ENCODE data around the gene STX2. TPM values are rescaled to one million over a fixed set of nuclear protein-coding genes. Genes with fewer than 3 reads are reported as not detected.

STX2 gene
- total and polyA plus RNA-seq, 2 experiments from 2014 or later, result 16.4 to 35.4 TPM

GRCh38 chr12:130813949-130814348, 25.1 kb downstream of the STX2 start (continued):
- TF ChIP-seq JUNB (IDR thresholded peaks at IDR 0.05; ENCODE audit: unreplicated experiment) (no peak), CREB1 (CRISPR knock-in tag; IDR thresholded peaks at IDR 0.05; ENCODE audit: low read depth) (no peak)
- TF ChIP-seq, protein P1, sequence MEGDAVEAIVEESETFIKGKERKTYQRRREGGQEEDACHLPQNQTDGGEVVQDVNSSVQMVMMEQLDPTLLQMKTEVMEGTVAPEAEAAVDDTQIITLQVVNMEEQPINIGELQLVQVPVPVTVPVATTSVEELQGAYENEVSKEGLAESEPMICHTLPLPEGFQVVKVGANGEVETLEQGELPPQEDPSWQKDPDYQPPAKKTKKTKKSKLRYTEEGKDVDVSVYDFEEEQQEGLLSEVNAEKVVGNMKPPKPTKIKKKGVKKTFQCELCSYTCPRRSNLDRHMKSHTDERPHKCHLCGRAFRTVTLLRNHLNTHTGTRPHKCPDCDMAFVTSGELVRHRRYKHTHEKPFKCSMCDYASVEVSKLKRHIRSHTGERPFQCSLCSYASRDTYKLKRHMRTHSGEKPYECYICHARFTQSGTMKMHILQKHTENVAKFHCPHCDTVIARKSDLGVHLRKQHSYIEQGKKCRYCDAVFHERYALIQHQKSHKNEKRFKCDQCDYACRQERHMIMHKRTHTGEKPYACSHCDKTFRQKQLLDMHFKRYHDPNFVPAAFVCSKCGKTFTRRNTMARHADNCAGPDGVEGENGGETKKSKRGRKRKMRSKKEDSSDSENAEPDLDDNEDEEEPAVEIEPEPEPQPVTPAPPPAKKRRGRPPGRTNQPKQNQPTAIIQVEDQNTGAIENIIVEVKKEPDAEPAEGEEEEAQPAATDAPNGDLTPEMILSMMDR (conservative IDR thresholded peaks at IDR 0.05; ENCODE audit: low read depth in 2 of 2), result no peak

GRCh38 chr12:130813436-130813835, 25.6 kb downstream of the STX2 start:
- ATAC-seq, result peak; percentile 76
- H3K4me1 Mint-ChIP-seq, result peaks cover 55% of the 10 kb centered on the region
- peak; percentile 59 for DNase-seq (ENCODE audit: low spot score)

More at GRCh38 chr12:130813436-130813835, 25.6 kb downstream of the STX2 start:
- H3K27me3 Mint-ChIP-seq (ENCODE audit: insufficient read depth, low read depth, poor library complexity), result peaks cover 9% of the 10 kb centered on the region
- Histone ChIP-seq H3K79me2 (replicated peaks; ENCODE audit: insufficient read depth) (0 out of 2 replicates have a peak, but pooled peaks cover 4% of the 10 kb centered on the region), H3F3A (replicated peaks; ENCODE audit: low read depth) (peaks cover 3% of the 10 kb centered on the region; the same call in 1 of the 2 replicates), H3K27me3 (ENCODE audit: insufficient read depth) (no peaks in the 10 kb centered on the region), H4K20me1 (replicated peaks; ENCODE audit: insufficient read depth) (no peaks in the 10 kb centered on the region), H3K4me2 (peak overlapping the region; percentile 11; the same call in 1 of the 2 replicates), H3K4me3 (no peak overlapping the region), H3K9me2 (ENCODE audit: insufficient read depth) (no peaks in the 10 kb centered on the region), H3K4me1 (ENCODE audit: insufficient read depth) (peaks cover 46% of the 10 kb centered on the region), H3K27ac (ENCODE audit: low read depth) (peak overlapping the region; percentile 72), H3K36me3 (ENCODE audit: insufficient read depth) (no peaks in the 10 kb centered on the region; the same call in 1 of the 2 replicates), H2AFZ (no peak overlapping the region)
- H3K4me3 Mint-ChIP-seq, result no peak overlapping the region
- peak overlapping the region; percentile 84 for H3K27ac Mint-ChIP-seq
- peaks cover 16% of the 10 kb centered on the region; the same call in 2 of the 3 replicates for H3K36me3 Mint-ChIP-seq (ENCODE audit: low read depth)
- TF ChIP-seq JUNB (IDR thresholded peaks at IDR 0.05; ENCODE audit: unreplicated experiment) (no peak), ZNF114 (CRISPR knock-in tag; IDR thresholded peaks at IDR 0.05) (no peak), EZH2 (IDR thresholded peaks at IDR 0.05; ENCODE audit: low read depth, unreplicated experiment) (no peak), POLR2AphosphoS5 (IDR thresholded peaks at IDR 0.05; ENCODE audit: low read depth) (no peak), REST (IDR thresholded peaks at IDR 0.05; ENCODE audit: unreplicated experiment) (no peak)
- TF ChIP-seq, protein P1 (conservative IDR thresholded peaks at IDR 0.05; ENCODE audit: low read depth in 2 of 2), result peak; percentile 36 to 54
- H3K9me3 Mint-ChIP-seq, result no peaks in the 10 kb centered on the region

All from GM23338 (cell line).